ENCODE measurements around the gene MYO10.

DNA sequence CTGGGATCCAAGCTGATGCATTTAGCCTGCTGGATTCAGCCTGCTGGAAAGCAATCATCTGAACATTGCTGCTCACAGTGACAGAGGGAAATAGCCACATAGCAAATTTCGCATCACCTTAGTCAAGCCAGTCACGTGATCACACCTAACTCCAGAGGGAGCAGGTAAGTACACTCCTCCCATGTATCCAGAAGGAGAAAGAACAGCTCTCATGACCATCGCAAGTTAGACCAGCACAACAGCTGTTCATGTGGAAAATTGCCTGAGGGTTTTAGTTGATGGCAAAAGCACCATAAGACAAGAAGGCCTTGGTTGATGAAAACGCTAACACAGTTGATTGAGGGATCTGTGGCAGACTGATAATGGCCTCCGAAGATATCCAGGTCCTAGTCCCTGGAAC, 34.2 kb upstream of the MYO10 start:
- TF ChIP-seq, protein P1, sequence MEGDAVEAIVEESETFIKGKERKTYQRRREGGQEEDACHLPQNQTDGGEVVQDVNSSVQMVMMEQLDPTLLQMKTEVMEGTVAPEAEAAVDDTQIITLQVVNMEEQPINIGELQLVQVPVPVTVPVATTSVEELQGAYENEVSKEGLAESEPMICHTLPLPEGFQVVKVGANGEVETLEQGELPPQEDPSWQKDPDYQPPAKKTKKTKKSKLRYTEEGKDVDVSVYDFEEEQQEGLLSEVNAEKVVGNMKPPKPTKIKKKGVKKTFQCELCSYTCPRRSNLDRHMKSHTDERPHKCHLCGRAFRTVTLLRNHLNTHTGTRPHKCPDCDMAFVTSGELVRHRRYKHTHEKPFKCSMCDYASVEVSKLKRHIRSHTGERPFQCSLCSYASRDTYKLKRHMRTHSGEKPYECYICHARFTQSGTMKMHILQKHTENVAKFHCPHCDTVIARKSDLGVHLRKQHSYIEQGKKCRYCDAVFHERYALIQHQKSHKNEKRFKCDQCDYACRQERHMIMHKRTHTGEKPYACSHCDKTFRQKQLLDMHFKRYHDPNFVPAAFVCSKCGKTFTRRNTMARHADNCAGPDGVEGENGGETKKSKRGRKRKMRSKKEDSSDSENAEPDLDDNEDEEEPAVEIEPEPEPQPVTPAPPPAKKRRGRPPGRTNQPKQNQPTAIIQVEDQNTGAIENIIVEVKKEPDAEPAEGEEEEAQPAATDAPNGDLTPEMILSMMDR (IDR thresholded peaks at IDR 0.05), result no peak
- no peak for TF ChIP-seq POLR2A (IDR thresholded peaks at IDR 0.05)
